Measurements from ENCODE around the gene ASPM. TPM values are rescaled to one million over a fixed set of nuclear protein-coding genes. Genes with fewer than 3 reads are reported as not detected.

ASPM gene
- total and polyA plus RNA-seq, 2 donors (not counting 1 experiment from before 2014, with no cell fraction given), result 0.13 to 0.27 TPM

DNA sequence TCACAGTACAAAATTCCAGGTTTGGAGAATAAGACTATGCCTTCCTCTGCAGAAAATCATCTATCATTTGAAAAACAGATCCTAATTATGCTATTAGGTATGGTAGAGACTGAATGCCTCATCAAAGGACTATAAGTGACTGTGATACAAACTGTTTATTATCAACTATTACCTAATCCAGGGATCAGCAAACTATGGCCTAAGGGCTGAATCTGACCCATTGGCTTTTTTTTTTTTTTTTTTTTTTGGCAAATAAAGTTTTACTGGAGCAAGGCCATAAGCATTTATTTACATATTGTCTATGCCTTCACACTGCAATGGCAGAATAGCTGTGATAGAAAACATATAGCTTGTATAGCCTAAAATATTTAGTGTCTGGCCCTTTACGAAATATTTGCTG, 4.7 kb upstream of the ASPM start:
- POLR2A ChIA-PET, result no interaction called here
- H3K4me1 Mint-ChIP-seq, result peaks cover 9% of the 10 kb centered on the region

More for the DNA sequence above, 4.7 kb upstream of the ASPM start:
- Histone ChIP-seq H3K79me2 (ENCODE audit: control insufficient read depth, insufficient read depth, low read length) (peaks cover 3% of the 10 kb centered on the region), H3K4me1 (ENCODE audit: control insufficient read depth in 2 of 2, insufficient read depth in 2 of 2, low read length in 2 of 2) (peaks cover 0 to 6% of the 10 kb centered on the region in 2 donors), H4K20me1 (ENCODE audit: control insufficient read depth, insufficient read depth, low read length, poor library complexity, severe bottlenecking) (no peaks in the 10 kb centered on the region), H2AFZ (ENCODE audit: insufficient read depth, low read depth, low read length, poor library complexity, severe bottlenecking) (no peak overlapping the region), H3K9ac (ENCODE audit: low read length) (no peak overlapping the region), H3K36me3 (replicated peaks in 1 of 2; ENCODE audit: control extremely low read depth in 1 of 2, control insufficient read depth in 1 of 2, extremely low read depth in 1 of 2, insufficient read depth in 2 of 2, low read length in 1 of 2) (no peaks in the 10 kb centered on the region), H3K27me3 (replicated peaks in 1 of 4; ENCODE audit: control extremely low read depth in 1 of 4, control insufficient read depth in 3 of 4, insufficient read depth in 4 of 4, low read length in 3 of 4) (no peaks in the 10 kb centered on the region), H3K4me2 (replicated peaks; ENCODE audit: low read depth, low read length, poor library complexity, severe bottlenecking) (no peak overlapping the region), H3K27ac (ENCODE audit: low read length in 2 of 2) (no peak overlapping the region), H3K4me3 (ENCODE audit: control extremely low read depth in 1 of 5, extremely low read depth in 1 of 5, insufficient read depth in 1 of 5, low read depth in 2 of 5, low read length in 4 of 5) (no peak overlapping the region), H3K9me3 (ENCODE audit: control extremely low read depth in 1 of 3, control insufficient read depth in 2 of 3, insufficient read depth in 1 of 3, low read length in 2 of 3) (no peaks in the 10 kb centered on the region)
- ATAC-seq (ENCODE audit: low read depth) (no peak), DNase-seq (no peak)
- Mint-ChIP-seq H3K27me3 (no peaks in the 10 kb centered on the region), H3K27ac (no peak overlapping the region), H3K9me3 (ENCODE audit: insufficient read depth) (no peaks in the 10 kb centered on the region), H3K4me3 (no peak overlapping the region)
- WGBS (ENCODE audit: insufficient coverage), result no CpG with 5 or more reads among the region's 1 CpG
- CTCF ChIA-PET, result interaction anchor here (1.4 kb wide), 1 partner anchor 29 kb away, joined by 8 read pairs; no protein-coding TSS in a partner anchor
- intact Hi-C loops (cut with micrococcal nuclease), result no loop called here
- no peak for TF ChIP-seq EZH2 (IDR thresholded peaks at IDR 0.05; ENCODE audit: borderline replicate concordance, insufficient read depth, low read depth, low read length, poor library complexity, severe bottlenecking)
- no peak for TF ChIP-seq CTCF (IDR thresholded peaks at IDR 0.05)

Measured in B cell (primary cell).